Osteocyte (in vitro differentiated cells): ENCODE data around the gene DUS2. TPM values are rescaled to one million over a fixed set of nuclear protein-coding genes. Genes with fewer than 3 reads are reported as not detected.

Experiments used
- DNase-seq: peaks from one replicate; pipeline ENCODE4 v3.0.0; 2021; ENCODE audit warnings: mixed read lengths; ENCODE audit not compliant: unreplicated experiment; ENCODE audit errors: extremely low spot score
- H3K27ac Mint-ChIP-seq: one replicate; pipeline ENCODE4 v1.8.0; 2021; ENCODE audit warnings: mild to moderate bottlenecking, mixed read lengths; ENCODE audit not compliant: unreplicated experiment
- H3K27me3 Mint-ChIP-seq: one replicate; pipeline ENCODE4 v1.8.0; 2021; ENCODE audit warnings: mixed read lengths; ENCODE audit not compliant: unreplicated experiment
- H3K36me3 Mint-ChIP-seq: one replicate; pipeline ENCODE4 v1.8.0; 2021; ENCODE audit warnings: mixed read lengths; ENCODE audit not compliant: unreplicated experiment
- H3K4me1 Mint-ChIP-seq: one replicate; pipeline ENCODE4 v1.8.0; 2021; ENCODE audit warnings: mixed read lengths; ENCODE audit not compliant: unreplicated experiment
- H3K4me3 Mint-ChIP-seq: one replicate; pipeline ENCODE4 v1.8.0; 2021; ENCODE audit warnings: mild to moderate bottlenecking, moderate library complexity, mixed read lengths; ENCODE audit not compliant: unreplicated experiment
- H3K9me3 Mint-ChIP-seq: one replicate; pipeline ENCODE4 v1.8.0; 2021; ENCODE audit warnings: mixed read lengths; ENCODE audit not compliant: unreplicated experiment
- CTCF ChIP-seq: fragments of 200-600 bp; sonication (generic); IDR thresholded peaks from 2 replicates; pipeline ENCODE4 v1.5.0; 2021; ENCODE audit warnings: antibody characterized with exemption, mild to moderate bottlenecking, moderate library complexity
- total RNA-seq: library from RNA; stranded (reverse); gene quantifications from 2 replicates; pipeline ENCODE4 v1.2.1, GENCODE V29; 2021

Gene DUS2
- total RNA-seq, 1 donor from 2014 or later, result 17.2 TPM

GRCh38 chr16:67987460-67988160 lies 35.5 kb upstream of the DUS2 start:
- H3K36me3 Mint-ChIP-seq, result no peaks in the 10 kb centered on the region
- no peak for TF ChIP-seq CTCF
- H3K27me3 Mint-ChIP-seq, result peaks cover 6% of the 10 kb centered on the region
- no peaks in the 10 kb centered on the region for H3K9me3 Mint-ChIP-seq
- peaks cover 2% of the 10 kb centered on the region for H3K4me1 Mint-ChIP-seq
- no peak overlapping the region for H3K4me3 Mint-ChIP-seq
- H3K27ac Mint-ChIP-seq, result no peak overlapping the region
- DNase-seq, result no peak

- Mint-ChIP-seq H3K27ac (no peak overlapping the region), H3K27me3 (peaks cover under 1% of the 10 kb centered on the region), H3K4me1 (peaks cover 6% of the 10 kb centered on the region), H3K9me3 (no peaks in the 10 kb centered on the region), H3K4me3 (no peak overlapping the region), H3K36me3 (no peaks in the 10 kb centered on the region)
- DNase-seq, result no peak
- no peak for TF ChIP-seq CTCF
Measured at GRCh38 chr16:67988675-67989074, 34.4 kb upstream of the DUS2 start.

- no peaks in the 10 kb centered on the region for H3K9me3 Mint-ChIP-seq
- H3K4me3 Mint-ChIP-seq, result no peak overlapping the region
- no peaks in the 10 kb centered on the region for H3K36me3 Mint-ChIP-seq
- no peak for DNase-seq
- no peak for TF ChIP-seq CTCF
- H3K27ac Mint-ChIP-seq, result no peak overlapping the region
- H3K4me1 Mint-ChIP-seq, result peaks cover 8% of the 10 kb centered on the region
- no peaks in the 10 kb centered on the region for H3K27me3 Mint-ChIP-seq
Measured at GRCh38 chr16:67989322-67990017, 33.6 kb upstream of the DUS2 start.

- TF ChIP-seq CTCF, result no peak
- H3K4me3 Mint-ChIP-seq, result no peak overlapping the region
- no peaks in the 10 kb centered on the region for H3K27me3 Mint-ChIP-seq
- H3K27ac Mint-ChIP-seq, result no peak overlapping the region
- H3K9me3 Mint-ChIP-seq, result no peaks in the 10 kb centered on the region
- H3K4me1 Mint-ChIP-seq, result peaks cover 6% of the 10 kb centered on the region
- no peak for DNase-seq
- H3K36me3 Mint-ChIP-seq, result no peaks in the 10 kb centered on the region
Measured at GRCh38 chr16:67990018-67990386, 33.1 kb upstream of the DUS2 start.

GRCh38 chr16:67992661-67993206 lies 30.4 kb upstream of the DUS2 start:
- Mint-ChIP-seq H3K4me1 (peaks cover 6% of the 10 kb centered on the region), H3K36me3 (no peaks in the 10 kb centered on the region), H3K27ac (no peak overlapping the region), H3K4me3 (no peak overlapping the region), H3K9me3 (no peaks in the 10 kb centered on the region), H3K27me3 (no peaks in the 10 kb centered on the region)
- no peak for DNase-seq
- TF ChIP-seq CTCF, result no peak
